Tracheal epithelial cell (primary cell): Measurements from ENCODE around the gene ZNF480. TPM values are rescaled to one million over a fixed set of nuclear protein-coding genes. Genes with fewer than 3 reads are reported as not detected.

Experiments used
- total RNA-seq: library from RNA; depleted of rRNA; stranded (reverse); fragments of >200 nt; gene quantifications from 2 replicates; pipeline ENCODE4 v1.2.1, GENCODE V29; 2014

The ZNF480 gene
- 2.2 and 3.8 TPM in 2 replicates for total RNA-seq

GRCh38 chr19:52296773-52297600, at the start of gene ZNF480:
Gene ZNF480, plus strand, starts transcription at chr19:52297169. Its CDS starts 3,244 bp downstream, at chr19:52300413.

DNA sequence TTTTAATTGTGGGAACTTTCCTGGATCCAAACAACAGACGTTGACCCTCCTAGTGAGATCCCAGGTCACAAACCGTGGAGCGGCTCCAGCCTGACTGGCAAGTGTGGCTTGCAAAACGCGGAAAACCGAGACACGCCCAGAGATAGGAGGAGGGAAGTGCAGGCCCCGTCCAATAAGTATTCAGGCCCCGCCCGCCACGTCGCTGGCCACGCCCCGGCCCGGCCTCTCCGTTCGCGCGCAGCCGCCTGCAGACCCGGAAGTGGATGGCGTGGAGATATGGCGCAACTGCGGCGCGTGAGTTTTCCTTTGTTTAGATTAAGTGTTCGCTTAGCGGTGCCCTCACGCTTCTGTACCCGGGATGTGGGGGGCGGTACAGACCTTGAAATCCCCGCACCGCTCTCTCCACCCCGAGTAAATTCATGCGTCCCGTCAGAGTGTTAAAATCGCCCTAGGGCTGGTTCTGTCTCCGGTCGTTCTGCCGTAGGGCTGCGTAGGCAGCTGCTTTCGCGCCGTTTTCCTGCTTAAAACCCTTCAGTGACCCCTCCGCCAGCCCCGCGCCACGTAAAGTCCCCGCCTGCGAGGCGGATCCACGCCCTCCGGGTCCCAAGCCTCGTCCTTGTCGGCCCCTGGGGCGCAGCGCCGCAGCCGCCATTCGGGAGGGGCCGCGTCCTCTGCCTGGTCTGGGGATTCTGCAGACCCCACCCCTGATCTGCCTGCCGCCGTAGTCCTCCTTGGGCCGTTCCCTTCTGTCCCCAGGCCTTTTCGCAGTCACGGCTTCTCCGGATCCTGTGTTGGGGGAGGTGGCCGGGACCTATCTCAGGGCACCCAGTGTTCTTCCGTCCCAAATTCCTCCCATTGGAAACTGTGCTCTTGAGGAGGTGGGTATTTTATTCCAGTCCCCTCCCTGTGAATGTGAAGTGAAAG, 27.4 kb upstream of the ZNF480 start, which contains the start of gene ZNF766:
TSS of gene ZNF766 (plus strand) at position 250 of the 924 bp plus-strand sequence. CDS start at position 277, 27 bp downstream.

DNA sequence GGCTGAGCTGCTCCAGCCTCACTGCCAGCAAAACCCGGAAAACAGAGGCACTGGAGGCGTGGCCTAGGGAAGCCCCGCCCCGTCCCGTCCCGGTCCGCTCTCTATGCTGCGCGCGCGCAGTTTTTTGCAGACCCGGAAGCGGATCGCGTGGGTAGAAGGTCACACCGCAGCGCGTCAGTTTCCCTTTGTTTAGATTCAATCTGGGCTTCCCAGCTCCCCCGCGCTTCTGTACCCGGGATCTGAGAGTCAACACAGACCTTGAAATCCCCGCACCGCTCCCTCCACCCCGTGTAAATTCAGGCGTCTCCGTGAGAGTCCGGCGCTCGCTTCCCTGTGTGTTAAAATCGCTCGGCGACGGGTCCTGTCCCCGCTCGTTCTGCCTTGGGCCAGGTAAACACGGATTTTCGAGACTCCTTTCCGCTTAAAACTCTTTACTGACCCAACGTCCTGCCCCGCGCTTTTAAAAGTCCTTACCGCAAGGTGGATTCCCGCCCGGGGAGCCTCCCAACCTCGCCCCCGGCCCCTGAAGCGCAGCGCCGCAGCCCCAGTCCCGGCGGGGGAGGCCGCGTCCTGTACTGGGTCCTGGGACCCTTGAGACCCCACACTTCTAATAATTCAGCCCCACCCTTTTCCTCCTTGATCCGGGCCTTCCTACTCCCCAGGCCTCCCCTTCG, 39.3 kb downstream of the ZNF480 start, which contains the start of gene ZNF610:
TSS of gene ZNF610 (plus strand) at position 127 of the 674 bp plus-strand sequence. CDS start 12,930 bp downstream, outside the sequence.

DNA sequence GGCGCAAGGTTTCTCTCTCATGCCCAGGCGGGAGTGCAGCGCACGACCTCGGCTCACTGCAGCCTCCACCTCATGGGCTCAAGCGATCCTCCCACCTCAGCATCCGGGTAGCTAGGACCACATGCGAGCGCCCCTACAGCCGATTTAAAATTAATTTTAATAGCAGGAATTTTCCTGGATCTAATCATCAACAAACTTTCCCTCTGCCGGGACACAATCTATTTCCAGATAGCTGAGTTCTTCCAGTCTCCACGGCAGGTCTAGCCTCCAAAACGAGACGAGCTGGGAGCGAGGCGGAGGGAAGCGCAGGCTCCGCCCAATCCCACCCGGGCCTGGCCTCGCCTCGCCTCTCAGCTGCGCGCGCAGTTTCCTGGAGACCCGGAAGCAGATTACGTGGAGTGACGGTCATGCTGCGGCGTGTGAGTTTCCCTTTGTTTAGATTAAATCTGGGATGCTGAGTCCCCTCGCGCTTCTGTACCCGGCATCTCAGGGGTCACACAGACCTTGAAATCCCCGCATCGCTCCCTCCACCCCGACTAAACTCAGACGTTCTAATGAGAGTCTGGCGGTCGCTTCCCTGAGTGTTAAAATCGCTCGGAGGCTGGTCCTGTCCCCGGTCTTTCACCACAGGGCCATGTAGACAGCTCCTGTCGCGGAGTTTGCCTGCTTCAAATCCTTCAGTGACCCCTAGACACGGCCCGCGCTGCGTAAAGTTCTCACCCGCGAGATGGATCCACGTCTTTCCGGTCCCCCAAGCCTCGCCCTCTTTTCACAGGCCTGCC, 72.8 kb downstream of the ZNF480 start, which contains the start of gene ZNF880:
TSS of gene ZNF880 (plus strand) at position 365 of the 782 bp plus-strand sequence. CDS start at position 408, 43 bp downstream.

Other genes starting within 250 kb of the ZNF480 start
- 7.0 and 8.1 TPM in 2 replicates for gene ZNF432, start 248.3 kb upstream of the ZNF480 start, total RNA-seq
- 32.4 and 34.7 TPM in 2 replicates for gene ZNF841, start 201.4 kb upstream of the ZNF480 start, total RNA-seq
- gene ZNF616, start 157.2 kb upstream of the ZNF480 start, total RNA-seq, result 7.5 and 15.3 TPM in 2 replicates
- 4.3 and 6.3 TPM in 2 replicates for gene ZNF836, start 125.5 kb upstream of the ZNF480 start, total RNA-seq
- gene PPP2R1A, start 107.1 kb upstream of the ZNF480 start, total RNA-seq, result 175 and 233 TPM in 2 replicates
- gene ZNF766, start 27.6 kb upstream of the ZNF480 start, total RNA-seq, result 10.6 and 16.8 TPM in 2 replicates
- 1.5 and 2.2 TPM in 2 replicates for gene ZNF610, start 39.1 kb downstream of the ZNF480 start, total RNA-seq
- gene ZNF880, start 72.8 kb downstream of the ZNF480 start, total RNA-seq, result 25.4 and 26.3 TPM in 2 replicates
- gene ZNF528, start 100.7 kb downstream of the ZNF480 start, total RNA-seq, result 7.0 and 18.8 TPM in 2 replicates
- not detected in 2 replicates for gene ZNF534, start 132.0 kb downstream of the ZNF480 start, total RNA-seq
- 0.43 and 1.9 TPM in 2 replicates for gene ZNF578, start 156.4 kb downstream of the ZNF480 start, total RNA-seq
- gene ZNF808, start 230.5 kb downstream of the ZNF480 start, total RNA-seq, result 14.9 and 15.6 TPM in 2 replicates